ENCODE measurements around the gene ACOXL.

ACOXL gene

DNA sequence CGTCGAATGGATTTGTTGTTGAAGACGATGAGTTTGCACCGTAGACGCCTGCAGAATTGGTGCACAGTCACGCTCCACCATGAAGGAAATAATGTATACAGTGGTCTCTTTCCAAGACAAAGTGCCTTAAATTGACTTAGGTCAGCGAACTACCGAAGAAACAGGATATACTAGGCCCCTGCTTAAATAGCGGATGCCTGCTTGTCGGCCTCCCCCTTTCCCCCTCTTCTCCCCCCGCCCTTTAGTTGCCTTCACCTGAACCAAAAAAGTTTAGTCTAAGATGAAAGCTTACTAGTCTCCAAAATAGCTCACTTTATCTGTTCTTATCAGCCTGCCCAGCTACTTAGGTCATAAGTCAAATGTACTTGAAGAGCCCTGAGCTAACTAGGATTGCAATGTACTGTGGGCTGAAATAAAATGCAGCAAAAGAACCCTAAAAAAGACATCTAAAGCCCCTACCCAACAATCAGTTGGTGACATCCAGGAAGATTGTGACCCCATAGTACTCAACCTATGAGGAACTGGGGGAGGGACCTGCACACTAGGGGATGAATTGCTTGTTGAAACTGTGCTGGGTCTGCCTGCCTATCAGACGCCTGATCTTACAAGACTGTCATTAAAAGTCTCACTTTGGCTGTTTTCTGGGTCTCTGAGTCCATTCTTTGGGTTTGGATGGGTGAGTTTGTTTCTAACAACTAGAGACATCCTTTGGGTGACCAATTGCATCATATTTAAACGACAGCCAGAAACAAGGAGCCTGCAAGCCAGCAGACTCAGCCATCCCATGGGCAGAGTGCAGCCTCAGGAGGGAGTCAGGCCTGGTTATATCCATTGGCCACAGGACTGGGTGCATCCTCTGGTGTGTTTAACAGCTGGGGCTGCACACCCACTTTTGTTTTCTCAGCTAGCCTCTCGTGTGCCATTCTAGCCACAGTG, 14.5 kb downstream of the ACOXL start:
- no peak overlapping the region for H3K4me3 Mint-ChIP-seq
- TF ChIP-seq, protein P1, sequence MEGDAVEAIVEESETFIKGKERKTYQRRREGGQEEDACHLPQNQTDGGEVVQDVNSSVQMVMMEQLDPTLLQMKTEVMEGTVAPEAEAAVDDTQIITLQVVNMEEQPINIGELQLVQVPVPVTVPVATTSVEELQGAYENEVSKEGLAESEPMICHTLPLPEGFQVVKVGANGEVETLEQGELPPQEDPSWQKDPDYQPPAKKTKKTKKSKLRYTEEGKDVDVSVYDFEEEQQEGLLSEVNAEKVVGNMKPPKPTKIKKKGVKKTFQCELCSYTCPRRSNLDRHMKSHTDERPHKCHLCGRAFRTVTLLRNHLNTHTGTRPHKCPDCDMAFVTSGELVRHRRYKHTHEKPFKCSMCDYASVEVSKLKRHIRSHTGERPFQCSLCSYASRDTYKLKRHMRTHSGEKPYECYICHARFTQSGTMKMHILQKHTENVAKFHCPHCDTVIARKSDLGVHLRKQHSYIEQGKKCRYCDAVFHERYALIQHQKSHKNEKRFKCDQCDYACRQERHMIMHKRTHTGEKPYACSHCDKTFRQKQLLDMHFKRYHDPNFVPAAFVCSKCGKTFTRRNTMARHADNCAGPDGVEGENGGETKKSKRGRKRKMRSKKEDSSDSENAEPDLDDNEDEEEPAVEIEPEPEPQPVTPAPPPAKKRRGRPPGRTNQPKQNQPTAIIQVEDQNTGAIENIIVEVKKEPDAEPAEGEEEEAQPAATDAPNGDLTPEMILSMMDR (IDR thresholded peaks at IDR 0.05): no peak
- H3K27me3 Mint-ChIP-seq (ENCODE audit: low read depth, poor library complexity): peaks cover 16% of the 10 kb centered on the region
- peaks cover 22% of the 10 kb centered on the region for H3K4me1 Mint-ChIP-seq
- H3K9me3 Mint-ChIP-seq: no peaks in the 10 kb centered on the region
- no peak for DNase-seq
- H3K36me3 Mint-ChIP-seq (ENCODE audit: low read depth): no peaks in the 10 kb centered on the region
- no peak overlapping the region for H3K27ac Mint-ChIP-seq

DNA sequence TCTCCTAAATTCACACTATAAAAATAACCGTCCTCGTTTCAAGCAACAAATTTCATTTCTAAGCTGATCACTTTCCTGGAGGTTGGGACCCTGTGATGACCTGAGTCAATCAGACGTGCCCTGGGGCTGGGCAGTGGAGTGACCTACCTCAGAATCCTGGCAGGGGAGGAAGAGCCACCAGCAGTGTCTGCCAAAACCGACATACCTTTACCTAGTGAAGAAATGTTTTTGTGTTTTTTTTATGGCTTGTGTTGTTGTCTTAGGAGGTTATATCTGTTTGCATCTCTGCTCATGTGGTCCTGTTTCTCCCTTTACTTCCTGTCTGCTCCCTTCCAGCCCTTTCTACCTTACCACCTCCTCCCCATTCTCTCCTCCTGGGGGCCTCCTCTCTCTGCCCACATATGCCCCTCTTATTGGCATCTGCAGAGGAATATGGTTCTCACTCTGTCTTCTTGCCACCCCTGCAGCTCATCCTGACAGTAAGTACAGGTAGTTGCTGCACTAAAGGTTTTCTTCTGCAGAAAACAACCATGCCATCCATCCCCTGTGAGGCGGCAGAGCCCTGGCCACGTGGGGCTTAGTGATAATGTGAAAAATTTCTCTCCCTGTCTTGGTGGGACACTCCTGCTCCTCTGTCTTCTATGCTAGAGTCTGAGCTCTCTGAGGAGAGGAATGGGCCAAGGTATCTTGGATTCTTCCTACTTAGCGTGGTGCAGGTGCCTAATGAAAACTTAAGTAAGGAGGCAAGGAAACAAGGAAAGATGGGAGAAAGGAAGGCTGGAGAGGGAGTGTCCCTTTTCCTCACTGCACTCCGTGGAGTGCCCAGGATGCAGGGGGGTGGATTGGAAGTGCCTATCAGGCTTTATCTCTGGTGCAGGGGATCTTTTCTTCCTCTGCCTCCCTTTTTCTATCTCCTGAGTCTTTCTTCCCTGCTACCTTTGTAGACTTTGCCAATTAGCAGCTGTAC, 15.4 kb downstream of the ACOXL start:
- Mint-ChIP-seq H3K27ac (no peak overlapping the region), H3K36me3 (ENCODE audit: low read depth) (no peaks in the 10 kb centered on the region), H3K4me3 (no peak overlapping the region), H3K9me3 (no peaks in the 10 kb centered on the region), H3K4me1 (peaks cover 22% of the 10 kb centered on the region), H3K27me3 (ENCODE audit: low read depth, poor library complexity) (peaks cover 16% of the 10 kb centered on the region)
- TF ChIP-seq, protein P1 (IDR thresholded peaks at IDR 0.05): no peak
- DNase-seq: no peak

DNA sequence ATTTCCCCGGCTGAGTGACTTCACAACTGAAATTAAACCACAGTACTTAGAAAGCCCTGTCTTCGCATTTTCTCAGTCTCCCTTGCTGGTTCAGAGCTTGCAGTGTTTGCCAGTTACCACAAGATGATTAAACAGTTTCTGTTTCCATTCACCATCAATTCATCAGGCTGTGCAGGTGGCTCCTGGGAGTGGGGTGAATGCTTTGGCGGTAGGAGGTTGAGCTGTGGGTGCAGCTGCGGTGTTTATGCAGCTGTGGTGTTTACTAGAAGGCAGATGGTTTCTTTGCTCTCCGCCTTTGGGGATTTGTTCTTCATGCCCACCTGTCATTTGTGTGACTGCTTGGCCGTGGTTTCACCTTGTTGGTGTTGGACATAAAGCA, 16.1 kb downstream of the ACOXL start:
- peaks cover 16% of the 10 kb centered on the region for H3K27me3 Mint-ChIP-seq (ENCODE audit: low read depth, poor library complexity)
- no peak for DNase-seq
- H3K4me1 Mint-ChIP-seq: peaks cover 22% of the 10 kb centered on the region
- no peak overlapping the region for H3K4me3 Mint-ChIP-seq
- H3K36me3 Mint-ChIP-seq (ENCODE audit: low read depth): no peaks in the 10 kb centered on the region
- H3K27ac Mint-ChIP-seq: no peak overlapping the region
- TF ChIP-seq, protein P1 (IDR thresholded peaks at IDR 0.05): no peak
- H3K9me3 Mint-ChIP-seq: no peaks in the 10 kb centered on the region

DNA sequence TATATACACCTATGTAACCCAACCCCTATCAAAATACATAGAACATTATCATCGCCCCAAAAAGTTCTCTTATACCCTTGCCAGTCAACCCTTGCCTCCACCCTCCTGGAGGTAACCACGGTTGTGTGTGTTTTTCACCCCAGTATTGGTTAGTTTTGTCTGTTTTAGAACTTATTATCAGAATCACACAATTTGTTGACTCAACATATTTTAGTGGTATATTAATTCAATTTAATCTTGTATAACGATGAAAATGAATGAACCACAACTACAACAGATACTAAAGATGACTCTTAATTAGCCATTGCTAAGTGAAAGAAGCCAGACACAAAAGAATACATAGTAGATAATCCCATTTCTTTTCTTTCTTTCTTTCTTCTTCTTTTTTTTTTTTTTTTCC, 19.3 kb downstream of the ACOXL start:
- Mint-ChIP-seq H3K27me3 (ENCODE audit: low read depth, poor library complexity) (peaks cover 16% of the 10 kb centered on the region), H3K27ac (no peak overlapping the region), H3K4me3 (no peak overlapping the region), H3K9me3 (no peaks in the 10 kb centered on the region), H3K36me3 (ENCODE audit: low read depth) (no peaks in the 10 kb centered on the region), H3K4me1 (peaks cover 13% of the 10 kb centered on the region)
- no peak for DNase-seq
- TF ChIP-seq, protein P1 (IDR thresholded peaks at IDR 0.05): no peak

DNA sequence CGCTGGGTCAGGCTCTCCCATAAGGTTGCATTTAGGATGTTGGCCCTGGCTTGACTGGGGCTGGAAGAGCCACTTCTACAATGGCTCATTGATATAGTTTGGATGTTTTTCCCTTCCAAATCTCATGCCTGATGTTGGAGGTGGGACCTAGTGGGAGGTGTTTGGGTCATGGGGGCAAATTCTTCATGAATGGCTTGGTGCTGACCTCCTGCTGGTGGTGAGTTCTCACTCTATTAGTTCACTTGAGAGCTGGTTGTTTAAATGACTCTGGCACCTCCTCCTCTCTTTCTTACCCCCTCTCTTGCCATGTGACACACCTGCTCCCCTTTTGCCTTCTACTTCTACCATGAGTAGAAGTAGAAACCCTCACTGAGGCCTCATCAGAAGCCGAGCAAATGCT, 20.5 kb downstream of the ACOXL start:
- H3K27me3 Mint-ChIP-seq (ENCODE audit: low read depth, poor library complexity): peaks cover 16% of the 10 kb centered on the region
- peaks cover 10% of the 10 kb centered on the region for H3K4me1 Mint-ChIP-seq
- TF ChIP-seq, protein P1 (IDR thresholded peaks at IDR 0.05): no peak
- no peak for DNase-seq
- H3K36me3 Mint-ChIP-seq (ENCODE audit: low read depth): no peaks in the 10 kb centered on the region
- H3K27ac Mint-ChIP-seq: no peak overlapping the region
- H3K4me3 Mint-ChIP-seq: no peak overlapping the region
- peaks cover 4% of the 10 kb centered on the region for H3K9me3 Mint-ChIP-seq

Measured in nephron progenitor cell (in vitro differentiated cells).